HG03108 (cell line): ENCODE measurements around the gene HAPLN3.

Experiments
- ATAC-seq: cut with Tn5 transposase; IDR thresholded peaks from one replicate; pipeline ENCODE4 v1.9.1; 2021; ENCODE audit warnings: moderate library complexity; ENCODE audit not compliant: unreplicated experiment

Gene HAPLN3

DNA sequence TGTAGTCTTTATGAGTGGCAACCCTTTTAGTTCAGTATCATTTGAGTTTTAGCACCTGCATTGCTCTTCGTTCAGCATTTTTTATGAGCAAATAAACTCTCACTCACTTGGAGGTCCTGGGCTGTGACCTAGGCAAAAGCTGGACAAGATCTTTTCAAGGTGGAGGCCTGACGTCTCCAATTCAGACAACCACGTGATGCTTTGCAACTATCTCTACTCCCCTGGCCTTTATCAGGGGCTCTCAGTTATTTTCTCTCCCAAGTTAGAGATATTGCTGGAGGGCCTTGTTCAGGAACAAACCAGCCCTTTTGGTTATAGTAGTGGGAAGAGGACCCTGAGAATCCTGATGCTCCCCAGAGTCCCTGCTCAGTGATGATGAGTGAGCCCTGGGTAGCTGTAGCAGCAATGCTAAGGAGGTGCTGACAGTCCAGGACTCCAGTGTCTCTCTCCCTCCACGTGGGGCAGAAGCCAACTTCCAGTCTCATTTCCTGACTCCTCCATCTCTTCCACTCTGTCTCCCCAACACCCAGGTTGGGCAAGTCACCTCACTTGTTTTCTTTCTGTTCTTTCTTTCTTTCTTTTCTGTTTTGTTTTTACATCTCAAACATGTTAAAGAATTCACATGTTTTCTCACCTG, 30.4 kb downstream of the HAPLN3 start:
- ATAC-seq: no peak

DNA sequence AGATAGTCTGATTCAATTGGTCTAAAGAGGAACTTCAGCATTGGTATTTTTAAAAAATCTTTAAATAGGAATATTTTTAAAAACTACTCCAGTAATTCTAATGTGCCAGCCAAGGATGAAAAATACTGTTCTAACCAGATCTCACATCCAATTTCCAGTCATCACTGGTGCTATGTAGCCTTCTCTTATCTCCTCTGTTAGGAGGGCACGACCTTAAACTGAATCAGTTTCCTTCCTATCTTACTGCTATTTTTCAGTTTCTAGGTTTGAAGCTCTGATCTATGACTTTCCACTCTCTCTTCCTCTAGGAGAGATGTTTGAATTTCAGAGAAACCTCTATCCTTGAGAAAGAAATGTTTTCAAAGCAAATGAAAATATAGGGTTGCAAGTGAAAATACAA, 31.9 kb downstream of the HAPLN3 start:
- ATAC-seq: no peak

DNA sequence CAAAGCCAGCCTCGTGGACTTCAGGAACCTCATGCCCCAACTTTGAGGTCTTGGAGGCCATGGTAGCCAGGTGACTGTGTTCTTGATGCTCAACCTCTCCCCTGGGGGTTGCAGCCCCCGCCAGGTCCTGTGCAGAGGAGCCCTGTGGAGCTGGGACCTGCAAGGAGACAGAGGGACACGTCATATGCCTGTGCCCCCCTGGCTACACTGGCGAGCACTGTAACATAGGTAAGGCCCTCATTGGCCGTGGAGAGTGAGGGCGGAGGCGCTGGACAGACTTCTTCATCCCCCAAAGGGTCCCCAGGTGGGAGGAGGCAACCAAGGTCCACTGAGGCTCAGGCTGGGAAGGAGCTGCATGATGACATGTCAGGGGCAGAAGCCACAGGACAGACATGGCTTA, 35.1 kb downstream of the HAPLN3 start:
- no peak for ATAC-seq

GRCh38 chr15:88859550-88859949, 35.8 kb downstream of the HAPLN3 start:
- ATAC-seq: no peak

DNA sequence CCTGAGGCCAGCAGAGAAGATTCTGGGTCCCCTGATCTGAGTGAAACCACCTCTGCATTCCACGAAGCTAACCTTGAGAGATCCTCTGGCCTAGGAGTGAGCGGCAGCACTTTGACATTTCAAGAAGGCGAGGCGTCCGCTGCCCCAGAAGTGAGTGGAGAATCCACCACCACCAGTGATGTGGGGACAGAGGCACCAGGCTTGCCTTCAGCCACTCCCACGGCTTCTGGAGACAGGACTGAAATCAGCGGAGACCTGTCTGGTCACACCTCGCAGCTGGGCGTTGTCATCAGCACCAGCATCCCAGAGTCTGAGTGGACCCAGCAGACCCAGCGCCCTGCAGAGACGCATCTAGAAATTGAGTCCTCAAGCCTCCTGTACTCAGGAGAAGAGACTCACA, 36.4 kb downstream of the HAPLN3 start:
- ATAC-seq: no peak

DNA sequence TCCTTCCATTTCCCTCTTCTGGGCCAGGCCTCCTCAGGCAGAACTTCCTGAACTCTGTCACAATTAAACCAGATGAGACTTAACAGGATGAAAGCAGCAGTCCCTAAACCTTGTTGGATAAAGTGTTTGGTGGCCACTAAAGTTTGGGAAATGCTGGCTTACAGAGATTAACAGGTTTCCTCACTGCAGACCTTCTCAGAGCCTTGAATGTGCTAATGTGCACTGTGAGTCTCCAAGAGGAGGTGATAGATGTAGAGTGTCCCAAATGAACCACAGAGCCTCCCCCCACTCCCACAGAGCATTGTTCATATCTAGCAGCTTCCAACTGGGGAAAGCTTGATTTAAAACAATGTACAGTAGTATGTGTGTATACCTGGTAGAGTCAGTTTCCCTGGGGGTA, 42.9 kb downstream of the HAPLN3 start:
- ATAC-seq: no peak

DNA sequence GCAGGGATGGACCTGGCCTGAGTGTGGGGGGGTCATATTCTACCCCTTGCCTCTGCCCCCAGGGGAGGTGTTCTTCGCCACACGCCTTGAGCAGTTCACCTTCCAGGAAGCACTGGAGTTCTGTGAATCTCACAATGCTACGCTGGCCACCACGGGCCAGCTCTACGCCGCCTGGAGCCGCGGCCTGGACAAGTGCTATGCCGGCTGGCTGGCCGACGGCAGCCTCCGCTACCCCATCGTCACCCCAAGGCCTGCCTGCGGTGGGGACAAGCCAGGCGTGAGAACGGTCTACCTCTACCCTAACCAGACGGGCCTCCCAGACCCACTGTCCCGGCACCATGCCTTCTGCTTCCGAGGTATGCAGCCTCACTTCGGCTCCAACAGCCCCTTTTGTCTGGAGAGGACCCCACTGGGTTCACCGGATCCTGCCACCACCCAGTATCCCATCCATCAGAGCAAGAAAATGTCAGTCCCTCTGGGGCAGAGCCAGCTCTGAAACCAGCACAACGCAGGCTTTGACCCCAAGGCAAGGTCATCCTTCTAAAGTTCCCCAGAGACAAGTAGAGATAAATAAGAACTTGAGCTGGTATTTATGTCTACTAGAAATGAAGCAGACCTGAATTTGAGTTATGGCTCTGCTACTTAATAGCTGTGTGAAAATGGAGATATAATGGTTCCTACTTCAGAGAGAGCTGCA, 45.8 kb downstream of the HAPLN3 start:
- no peak for ATAC-seq

GRCh38 chr15:88848203-88848602, 47.1 kb downstream of the HAPLN3 start:
- no peak for ATAC-seq

DNA sequence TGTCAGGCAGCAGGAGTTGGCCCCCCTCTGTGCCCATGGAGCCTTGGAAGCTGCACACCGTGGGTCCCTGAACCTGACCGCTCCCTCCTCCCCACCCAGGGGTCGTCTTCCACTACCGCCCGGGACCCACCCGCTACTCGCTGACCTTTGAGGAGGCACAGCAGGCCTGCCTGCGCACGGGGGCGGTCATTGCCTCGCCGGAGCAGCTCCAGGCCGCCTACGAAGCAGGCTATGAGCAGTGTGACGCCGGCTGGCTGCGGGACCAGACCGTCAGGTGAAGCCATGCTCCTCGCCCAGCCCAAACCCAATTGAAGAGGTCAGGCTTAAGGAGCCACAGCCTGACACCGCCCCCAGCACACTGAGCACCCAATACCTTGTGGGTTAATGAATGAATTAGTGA, 48.2 kb downstream of the HAPLN3 start:
- ATAC-seq: no peak

DNA sequence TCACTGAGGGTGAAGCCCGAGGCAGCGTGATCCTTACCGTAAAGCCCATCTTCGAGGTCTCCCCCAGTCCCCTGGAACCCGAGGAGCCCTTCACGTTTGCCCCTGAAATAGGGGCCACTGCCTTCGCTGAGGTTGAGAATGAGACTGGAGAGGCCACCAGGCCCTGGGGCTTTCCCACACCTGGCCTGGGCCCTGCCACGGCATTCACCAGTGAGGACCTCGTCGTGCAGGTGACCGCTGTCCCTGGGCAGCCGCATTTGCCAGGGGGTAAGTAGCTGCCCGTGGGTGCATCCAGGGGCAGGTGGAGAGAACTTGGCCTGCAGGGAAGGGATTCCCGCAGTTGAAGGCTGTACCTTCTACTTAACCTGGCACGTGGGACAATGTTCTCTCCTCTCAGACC, 49.7 kb downstream of the HAPLN3 start:
- no peak for ATAC-seq

- no peak for ATAC-seq
Measured at GRCh38 chr15:88844749-88845386, 50.5 kb downstream of the HAPLN3 start.

- no peak for ATAC-seq
Measured at GRCh38 chr15:88843334-88843733, 52.0 kb downstream of the HAPLN3 start.

- no peak for ATAC-seq
Measured at GRCh38 chr15:88842156-88842555, 53.2 kb downstream of the HAPLN3 start.

DNA sequence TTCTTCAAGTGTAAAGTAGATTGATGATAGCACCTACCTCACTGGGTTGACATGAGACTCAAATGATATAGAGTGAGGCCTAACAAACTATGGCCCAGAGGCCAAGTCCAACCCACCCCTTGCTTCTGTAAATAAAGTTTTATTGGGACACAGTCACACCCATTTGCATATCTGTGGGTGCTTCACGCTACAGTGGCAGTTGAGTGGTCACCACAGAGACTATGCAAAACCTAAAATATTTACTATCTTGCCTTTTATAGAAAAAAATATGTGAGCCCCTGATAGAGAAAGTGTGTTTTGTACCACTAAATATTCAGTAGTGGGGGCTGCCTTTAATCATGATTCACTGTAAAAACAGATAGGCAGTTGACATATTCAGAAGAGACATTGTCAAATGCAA, 54.1 kb downstream of the HAPLN3 start:
- ATAC-seq: no peak

DNA sequence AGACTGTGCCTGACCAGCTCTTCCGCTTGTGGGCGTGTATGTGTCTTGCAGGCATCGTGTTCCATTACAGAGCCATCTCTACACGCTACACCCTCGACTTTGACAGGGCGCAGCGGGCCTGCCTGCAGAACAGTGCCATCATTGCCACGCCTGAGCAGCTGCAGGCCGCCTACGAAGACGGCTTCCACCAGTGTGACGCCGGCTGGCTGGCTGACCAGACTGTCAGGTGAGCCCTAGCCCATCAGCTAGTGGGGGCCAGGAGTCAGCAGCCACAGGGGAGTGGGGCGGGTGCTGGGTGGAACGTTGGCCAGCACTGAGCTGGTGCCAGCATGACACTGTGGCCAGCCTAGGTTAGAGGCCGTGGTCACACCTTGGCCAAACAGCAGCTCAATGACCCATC, 55.4 kb downstream of the HAPLN3 start:
- no peak for ATAC-seq

DNA sequence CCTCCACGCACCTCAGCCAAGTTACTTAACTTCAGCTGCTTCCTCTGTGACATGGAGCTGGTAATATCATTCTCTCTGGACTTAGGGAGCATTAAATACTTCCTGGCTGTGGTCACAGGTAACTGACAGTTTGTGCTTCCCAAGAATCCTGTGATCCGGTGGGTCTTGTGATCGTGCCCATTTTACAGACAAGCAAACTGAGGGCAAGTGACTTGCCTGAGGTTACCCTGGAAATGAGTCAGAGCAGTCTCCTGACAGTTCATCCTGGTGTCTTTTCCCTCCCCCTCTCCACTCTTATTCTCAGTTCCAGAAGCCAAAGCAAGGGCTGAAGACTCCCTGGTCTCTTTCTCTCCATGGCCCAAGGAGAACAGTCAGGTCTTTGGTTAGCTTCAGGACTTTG, 56.2 kb downstream of the HAPLN3 start:
- ATAC-seq: no peak

GRCh38 chr15:88838667-88839066, 56.7 kb downstream of the HAPLN3 start:
- ATAC-seq: no peak

DNA sequence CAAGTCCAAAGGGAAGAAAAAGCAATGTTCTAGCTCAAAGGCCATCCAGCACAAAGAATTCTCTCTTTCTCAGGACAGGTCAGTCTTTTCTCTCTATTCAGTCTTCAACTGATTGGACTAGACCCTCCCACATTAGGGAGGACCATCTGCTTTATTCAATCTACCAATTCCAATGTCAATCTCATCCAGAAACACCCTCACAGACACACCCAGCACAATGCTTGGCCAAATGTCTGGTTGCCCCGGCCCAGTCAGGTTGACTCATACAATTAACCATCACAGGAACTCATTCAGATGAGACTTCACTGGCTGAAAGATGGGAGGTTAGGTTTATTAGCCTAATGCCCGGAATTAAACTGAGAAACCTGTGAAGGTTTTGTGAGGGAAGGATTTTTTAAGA, 59.7 kb downstream of the HAPLN3 start:
- no peak for ATAC-seq

DNA sequence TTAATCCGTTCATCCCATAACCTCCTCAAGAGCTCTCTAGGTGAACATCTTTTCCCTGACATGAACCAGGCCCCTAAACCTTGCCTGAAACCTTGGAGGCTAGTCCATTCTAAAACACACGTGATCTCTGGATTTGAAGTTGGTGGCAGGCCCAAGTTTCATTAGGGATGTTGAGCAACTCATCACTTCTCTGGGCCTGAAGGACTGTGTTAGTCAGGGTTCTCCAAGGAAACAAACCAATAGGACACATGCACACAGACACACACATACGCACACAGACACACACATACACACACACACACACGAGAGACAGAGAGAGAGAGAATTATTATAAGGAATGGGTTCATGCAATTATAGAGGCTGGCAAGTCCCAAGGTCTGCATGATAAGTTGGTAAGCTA, 60.2 kb downstream of the HAPLN3 start:
- no peak for ATAC-seq

GRCh38 chr15:88834211-88834812, 61.0 kb downstream of the HAPLN3 start:
- ATAC-seq: no peak

GRCh38 chr15:88833731-88834100, 61.6 kb downstream of the HAPLN3 start:
- no peak for ATAC-seq
